HEK293 (cell line): ENCODE measurements around the gene VEPH1.

Source experiments
- CTCF ChIA-PET: fragments of 350-600 bp; formaldehyde crosslinking; extraction: SDS; loops from one replicate; lab custom pipeline; 2021; ENCODE audit warnings: antibody characterized with exemption; lab: Yijun Ruan, JAX
- POLR2A ChIA-PET: fragments of 300-600 bp; formaldehyde crosslinking; extraction: SDS; loops from one replicate; lab custom pipeline; 2020; ENCODE audit warnings: antibody characterized with exemption, inconsistent platforms; lab: Yijun Ruan, JAX
- H3K27ac ChIP-seq: fragments of 200-500 bp; sonication (Bioruptor generic); 2 replicates; pipeline ENCODE4 v1.5.1; 2014; ENCODE audit warnings: low read depth, low read length, control low read depth, inconsistent platforms; ENCODE audit errors: extremely low read depth
- H3K36me3 ChIP-seq, 2 experiments: fragments of 200-500 bp in 1 of 2; sonication (Bioruptor generic) in 1 of 2; 1 replicate in 1 of 2; 2 replicates in 1 of 2; pipeline ENCODE4 v1.5.1; 2014 to 2017; ENCODE audit warnings: inconsistent platforms in 2 of 2, low read length in 2 of 2; ENCODE audit not compliant: control insufficient read depth in 2 of 2, insufficient read depth in 1 of 2
- H3K4me1 ChIP-seq: fragments of 200-500 bp; sonication (Bioruptor generic); 2 replicates; pipeline ENCODE4 v1.5.1; 2014; ENCODE audit warnings: mild to moderate bottlenecking, low read length, inconsistent platforms; ENCODE audit not compliant: control insufficient read depth, insufficient read depth
- H3K4me3 ChIP-seq: 2 replicates; pipeline ENCODE4 v1.5.1; 2011; ENCODE audit warnings: low read depth, mild to moderate bottlenecking, control low read depth, low read length, moderate library complexity
- H3K9me3 ChIP-seq: fragments of 200-500 bp; sonication (Bioruptor generic); 2 replicates; pipeline ENCODE4 v1.5.1; 2014; ENCODE audit warnings: low read depth, low read length, inconsistent platforms; ENCODE audit not compliant: control insufficient read depth, insufficient read depth
- KLF8 ChIP-seq: fragments of 450-650 bp; formaldehyde crosslinking; IDR thresholded peaks from 2 replicates; pipeline ENCODE4 v1.5.1; 2016; ENCODE audit warnings: missing biosample characterization, missing genetic modification characterization
- SALL2 ChIP-seq: fragments of 450-650 bp; formaldehyde crosslinking; IDR thresholded peaks from 2 replicates; pipeline ENCODE4 v1.5.0; 2017; ENCODE audit warnings: missing biosample characterization, mild to moderate bottlenecking, missing genetic modification characterization, borderline replicate concordance
- ZBTB17 ChIP-seq: fragments of 450-650 bp; formaldehyde crosslinking; IDR thresholded peaks from 2 replicates; pipeline ENCODE4 v1.5.1; 2016; ENCODE audit warnings: missing biosample characterization, missing genetic modification characterization
- ZNF155 ChIP-seq: fragments of 450-650 bp; formaldehyde crosslinking; IDR thresholded peaks from 2 replicates; pipeline ENCODE4 v1.5.1; 2016; ENCODE audit warnings: missing biosample characterization, missing genetic modification characterization
- ZNF211 ChIP-seq: fragments of 450-650 bp; formaldehyde crosslinking; IDR thresholded peaks from 2 replicates; pipeline ENCODE4 v1.5.1; 2016; ENCODE audit warnings: low read depth, missing biosample characterization, missing genetic modification characterization
- ZNF23 ChIP-seq: fragments of 450-650 bp; formaldehyde crosslinking; IDR thresholded peaks from 2 replicates; pipeline ENCODE4 v1.5.1; 2016; ENCODE audit warnings: missing biosample characterization, missing genetic modification characterization, borderline replicate concordance
- ZNF335 ChIP-seq: fragments of 450-650 bp; formaldehyde crosslinking; conservative IDR thresholded peaks from 2 replicates; pipeline ENCODE4 v1.5.1; 2016; ENCODE audit warnings: missing biosample characterization, missing genetic modification characterization
- ZNF426 ChIP-seq: fragments of 450-650 bp; formaldehyde crosslinking; IDR thresholded peaks from 2 replicates; pipeline ENCODE4 v1.5.1; 2017; ENCODE audit warnings: missing biosample characterization, missing genetic modification characterization, mild to moderate bottlenecking, inconsistent platforms, moderate library complexity
- ZNF529 ChIP-seq: fragments of 450-650 bp; formaldehyde crosslinking; IDR thresholded peaks from 2 replicates; pipeline ENCODE4 v1.5.1; 2017; ENCODE audit warnings: missing genetic modification characterization, missing biosample characterization; ENCODE audit not compliant: insufficient replicate concordance
- ZNF596 ChIP-seq: fragments of 450-650 bp; IDR thresholded peaks from 2 replicates; pipeline ENCODE4 v1.5.0; 2018; ENCODE audit warnings: missing biosample characterization, mild to moderate bottlenecking, missing genetic modification characterization, moderate library complexity
- ZNF621 ChIP-seq: fragments of 450-650 bp; formaldehyde crosslinking; IDR thresholded peaks from 2 replicates; pipeline ENCODE4 v1.5.1; 2017; ENCODE audit warnings: missing biosample characterization, missing genetic modification characterization
- ZNF658 ChIP-seq: fragments of 450-650 bp; formaldehyde crosslinking; IDR thresholded peaks from 2 replicates; pipeline ENCODE4; 2016; ENCODE audit warnings: missing biosample characterization, missing genetic modification characterization
- ZNF792 ChIP-seq: fragments of 450-650 bp; formaldehyde crosslinking; IDR thresholded peaks from 2 replicates; pipeline ENCODE4 v1.5.1; 2016; ENCODE audit warnings: missing biosample characterization, missing genetic modification characterization
- ZSCAN23 ChIP-seq: fragments of 450-650 bp; formaldehyde crosslinking; IDR thresholded peaks from 2 replicates; pipeline ENCODE4 v1.5.1; 2016; ENCODE audit warnings: missing biosample characterization, missing genetic modification characterization
- ZXDB ChIP-seq: fragments of 450-650 bp; formaldehyde crosslinking; IDR thresholded peaks from 2 replicates; pipeline ENCODE4 v1.5.1; 2016; ENCODE audit warnings: missing biosample characterization, missing genetic modification characterization
- TF ChIP-seq, protein P1 (sequence below): fragments of 450-650 bp; formaldehyde crosslinking; IDR thresholded peaks from 2 replicates; pipeline ENCODE4 v1.5.1; 2016; ENCODE audit warnings: missing biosample characterization, missing genetic modification characterization
- TF ChIP-seq, protein P2 (sequence below): fragments of 450-650 bp; formaldehyde crosslinking; IDR thresholded peaks from 2 replicates; pipeline ENCODE4 v1.5.1; 2016; ENCODE audit warnings: missing biosample characterization, missing genetic modification characterization
- TF ChIP-seq, protein P3 (sequence below): sonication (generic); formaldehyde crosslinking; IDR thresholded peaks from 2 replicates; pipeline ENCODE4 v1.8.1; 2022; ENCODE audit warnings: mild to moderate bottlenecking, moderate library complexity, missing genetic modification reagents
- TF ChIP-seq, protein P4 (sequence below): fragments of 450-650 bp; formaldehyde crosslinking; IDR thresholded peaks from 2 replicates; pipeline ENCODE4 v1.5.1; 2016; ENCODE audit warnings: missing biosample characterization, missing genetic modification characterization
- TF ChIP-seq, protein P5 (sequence below): fragments of 450-650 bp; formaldehyde crosslinking; IDR thresholded peaks from 2 replicates; pipeline ENCODE4 v1.5.1; 2017; ENCODE audit warnings: missing biosample characterization, missing genetic modification characterization
- TF ChIP-seq, protein P6 (sequence below): fragments of 450-650 bp; formaldehyde crosslinking; conservative IDR thresholded peaks from 2 replicates; pipeline ENCODE4 v1.5.1; 2016; ENCODE audit warnings: low read depth, missing biosample characterization, missing genetic modification characterization

Gene VEPH1

DNA sequence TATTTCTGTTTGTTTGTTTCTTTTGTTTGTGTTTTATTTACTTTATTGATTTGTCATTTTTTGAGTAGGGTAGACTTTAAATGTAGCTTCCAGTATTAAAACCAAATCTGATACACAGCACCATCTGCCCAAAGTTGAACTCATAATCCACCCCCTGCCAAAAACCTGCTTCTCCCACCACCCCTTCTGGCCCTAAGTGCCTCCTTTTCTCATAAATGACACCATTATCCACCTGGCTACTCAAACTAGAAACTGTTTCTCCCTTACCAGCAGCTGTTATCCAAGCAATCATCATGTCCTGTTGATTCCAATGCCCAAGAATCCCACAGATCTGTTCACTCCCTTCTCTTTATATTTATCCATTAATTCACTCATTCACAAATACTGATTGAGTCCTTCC is 88.4 kb downstream of the VEPH1 start (continued):
- TF ChIP-seq ZNF596 = no peak
- TF ChIP-seq, protein P1, sequence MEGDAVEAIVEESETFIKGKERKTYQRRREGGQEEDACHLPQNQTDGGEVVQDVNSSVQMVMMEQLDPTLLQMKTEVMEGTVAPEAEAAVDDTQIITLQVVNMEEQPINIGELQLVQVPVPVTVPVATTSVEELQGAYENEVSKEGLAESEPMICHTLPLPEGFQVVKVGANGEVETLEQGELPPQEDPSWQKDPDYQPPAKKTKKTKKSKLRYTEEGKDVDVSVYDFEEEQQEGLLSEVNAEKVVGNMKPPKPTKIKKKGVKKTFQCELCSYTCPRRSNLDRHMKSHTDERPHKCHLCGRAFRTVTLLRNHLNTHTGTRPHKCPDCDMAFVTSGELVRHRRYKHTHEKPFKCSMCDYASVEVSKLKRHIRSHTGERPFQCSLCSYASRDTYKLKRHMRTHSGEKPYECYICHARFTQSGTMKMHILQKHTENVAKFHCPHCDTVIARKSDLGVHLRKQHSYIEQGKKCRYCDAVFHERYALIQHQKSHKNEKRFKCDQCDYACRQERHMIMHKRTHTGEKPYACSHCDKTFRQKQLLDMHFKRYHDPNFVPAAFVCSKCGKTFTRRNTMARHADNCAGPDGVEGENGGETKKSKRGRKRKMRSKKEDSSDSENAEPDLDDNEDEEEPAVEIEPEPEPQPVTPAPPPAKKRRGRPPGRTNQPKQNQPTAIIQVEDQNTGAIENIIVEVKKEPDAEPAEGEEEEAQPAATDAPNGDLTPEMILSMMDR (tag by site-specific recombination) = no peak
- TF ChIP-seq, all 188 proteins: peak for 0

DNA sequence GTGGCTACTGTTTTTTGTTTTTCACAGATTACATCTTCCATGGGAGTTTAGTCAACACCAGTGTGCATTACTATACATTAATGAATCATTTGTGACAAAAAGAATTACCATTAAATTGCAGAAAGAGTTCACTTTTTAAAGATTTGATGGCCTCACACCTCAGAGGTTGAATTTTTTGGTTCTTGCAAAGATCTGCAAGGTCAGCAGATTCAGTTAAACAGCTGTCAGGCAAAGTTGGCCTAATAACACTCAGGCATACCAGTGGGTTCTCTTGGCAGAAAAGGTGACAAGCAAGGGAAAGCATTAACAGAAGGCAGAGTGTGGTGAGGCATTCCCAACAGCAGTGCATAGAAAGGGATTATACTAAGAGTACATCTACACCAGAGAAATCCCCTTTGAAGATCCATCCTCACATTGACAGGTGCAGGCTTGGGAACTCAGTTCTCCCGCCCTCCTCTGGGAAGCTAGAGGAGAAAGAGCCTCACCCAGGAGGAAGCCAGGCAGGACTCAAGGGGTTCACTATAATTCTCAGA is 90.8 kb downstream of the VEPH1 start:
- ChIA-PET CTCF (interaction anchor here (0.7 kb wide), 2 partner anchors 25 to 31 kb away, joined by 3 read pairs; no protein-coding TSS in a partner anchor), POLR2A (no interaction called here)
- Histone ChIP-seq H3K9me3 (no peaks in the 10 kb centered on the region), H3K36me3 (no peaks in the 10 kb centered on the region), H3K4me3 (no peak overlapping the region), H3K4me1 (no peaks in the 10 kb centered on the region), H3K27ac (no peak overlapping the region)
- TF ChIP-seq, protein P2, sequence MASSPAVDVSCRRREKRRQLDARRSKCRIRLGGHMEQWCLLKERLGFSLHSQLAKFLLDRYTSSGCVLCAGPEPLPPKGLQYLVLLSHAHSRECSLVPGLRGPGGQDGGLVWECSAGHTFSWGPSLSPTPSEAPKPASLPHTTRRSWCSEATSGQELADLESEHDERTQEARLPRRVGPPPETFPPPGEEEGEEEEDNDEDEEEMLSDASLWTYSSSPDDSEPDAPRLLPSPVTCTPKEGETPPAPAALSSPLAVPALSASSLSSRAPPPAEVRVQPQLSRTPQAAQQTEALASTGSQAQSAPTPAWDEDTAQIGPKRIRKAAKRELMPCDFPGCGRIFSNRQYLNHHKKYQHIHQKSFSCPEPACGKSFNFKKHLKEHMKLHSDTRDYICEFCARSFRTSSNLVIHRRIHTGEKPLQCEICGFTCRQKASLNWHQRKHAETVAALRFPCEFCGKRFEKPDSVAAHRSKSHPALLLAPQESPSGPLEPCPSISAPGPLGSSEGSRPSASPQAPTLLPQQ (tag by site-specific recombination) = no peak
- TF ChIP-seq ZNF335 (tag by site-specific recombination) = no peak
- no peak for TF ChIP-seq KLF8
- no peak for TF ChIP-seq ZXDB (tag by site-specific recombination)
- no peak for TF ChIP-seq ZBTB17 (tag by site-specific recombination)
- TF ChIP-seq, protein P3, sequence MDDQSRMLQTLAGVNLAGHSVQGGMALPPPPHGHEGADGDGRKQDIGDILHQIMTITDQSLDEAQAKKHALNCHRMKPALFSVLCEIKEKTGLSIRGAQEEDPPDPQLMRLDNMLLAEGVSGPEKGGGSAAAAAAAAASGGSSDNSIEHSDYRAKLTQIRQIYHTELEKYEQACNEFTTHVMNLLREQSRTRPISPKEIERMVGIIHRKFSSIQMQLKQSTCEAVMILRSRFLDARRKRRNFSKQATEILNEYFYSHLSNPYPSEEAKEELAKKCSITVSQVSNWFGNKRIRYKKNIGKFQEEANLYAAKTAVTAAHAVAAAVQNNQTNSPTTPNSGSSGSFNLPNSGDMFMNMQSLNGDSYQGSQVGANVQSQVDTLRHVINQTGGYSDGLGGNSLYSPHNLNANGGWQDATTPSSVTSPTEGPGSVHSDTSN (CRISPR knock-in tag) = no peak
- TF ChIP-seq ZNF792 (tag by site-specific recombination) = no peak
- TF ChIP-seq ZNF211 (tag by site-specific recombination) = no peak
- TF ChIP-seq SALL2 = no peak
- no peak for TF ChIP-seq ZNF529 (tag by site-specific recombination)
- no peak for TF ChIP-seq ZNF621
- TF ChIP-seq, protein P4, sequence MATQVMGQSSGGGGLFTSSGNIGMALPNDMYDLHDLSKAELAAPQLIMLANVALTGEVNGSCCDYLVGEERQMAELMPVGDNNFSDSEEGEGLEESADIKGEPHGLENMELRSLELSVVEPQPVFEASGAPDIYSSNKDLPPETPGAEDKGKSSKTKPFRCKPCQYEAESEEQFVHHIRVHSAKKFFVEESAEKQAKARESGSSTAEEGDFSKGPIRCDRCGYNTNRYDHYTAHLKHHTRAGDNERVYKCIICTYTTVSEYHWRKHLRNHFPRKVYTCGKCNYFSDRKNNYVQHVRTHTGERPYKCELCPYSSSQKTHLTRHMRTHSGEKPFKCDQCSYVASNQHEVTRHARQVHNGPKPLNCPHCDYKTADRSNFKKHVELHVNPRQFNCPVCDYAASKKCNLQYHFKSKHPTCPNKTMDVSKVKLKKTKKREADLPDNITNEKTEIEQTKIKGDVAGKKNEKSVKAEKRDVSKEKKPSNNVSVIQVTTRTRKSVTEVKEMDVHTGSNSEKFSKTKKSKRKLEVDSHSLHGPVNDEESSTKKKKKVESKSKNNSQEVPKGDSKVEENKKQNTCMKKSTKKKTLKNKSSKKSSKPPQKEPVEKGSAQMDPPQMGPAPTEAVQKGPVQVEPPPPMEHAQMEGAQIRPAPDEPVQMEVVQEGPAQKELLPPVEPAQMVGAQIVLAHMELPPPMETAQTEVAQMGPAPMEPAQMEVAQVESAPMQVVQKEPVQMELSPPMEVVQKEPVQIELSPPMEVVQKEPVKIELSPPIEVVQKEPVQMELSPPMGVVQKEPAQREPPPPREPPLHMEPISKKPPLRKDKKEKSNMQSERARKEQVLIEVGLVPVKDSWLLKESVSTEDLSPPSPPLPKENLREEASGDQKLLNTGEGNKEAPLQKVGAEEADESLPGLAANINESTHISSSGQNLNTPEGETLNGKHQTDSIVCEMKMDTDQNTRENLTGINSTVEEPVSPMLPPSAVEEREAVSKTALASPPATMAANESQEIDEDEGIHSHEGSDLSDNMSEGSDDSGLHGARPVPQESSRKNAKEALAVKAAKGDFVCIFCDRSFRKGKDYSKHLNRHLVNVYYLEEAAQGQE (tag by site-specific recombination) = no peak
- TF ChIP-seq, protein P5, sequence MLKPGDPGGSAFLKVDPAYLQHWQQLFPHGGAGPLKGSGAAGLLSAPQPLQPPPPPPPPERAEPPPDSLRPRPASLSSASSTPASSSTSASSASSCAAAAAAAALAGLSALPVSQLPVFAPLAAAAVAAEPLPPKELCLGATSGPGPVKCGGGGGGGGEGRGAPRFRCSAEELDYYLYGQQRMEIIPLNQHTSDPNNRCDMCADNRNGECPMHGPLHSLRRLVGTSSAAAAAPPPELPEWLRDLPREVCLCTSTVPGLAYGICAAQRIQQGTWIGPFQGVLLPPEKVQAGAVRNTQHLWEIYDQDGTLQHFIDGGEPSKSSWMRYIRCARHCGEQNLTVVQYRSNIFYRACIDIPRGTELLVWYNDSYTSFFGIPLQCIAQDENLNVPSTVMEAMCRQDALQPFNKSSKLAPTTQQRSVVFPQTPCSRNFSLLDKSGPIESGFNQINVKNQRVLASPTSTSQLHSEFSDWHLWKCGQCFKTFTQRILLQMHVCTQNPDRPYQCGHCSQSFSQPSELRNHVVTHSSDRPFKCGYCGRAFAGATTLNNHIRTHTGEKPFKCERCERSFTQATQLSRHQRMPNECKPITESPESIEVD = no peak
- TF ChIP-seq ZNF23 (tag by site-specific recombination) = no peak
- TF ChIP-seq ZNF155 (tag by site-specific recombination) = no peak
- no peak for TF ChIP-seq ZNF426 (tag by site-specific recombination)
- no peak for TF ChIP-seq ZSCAN23 (tag by site-specific recombination)
- TF ChIP-seq ZNF658 (tag by site-specific recombination) = no peak
- TF ChIP-seq, protein P6, sequence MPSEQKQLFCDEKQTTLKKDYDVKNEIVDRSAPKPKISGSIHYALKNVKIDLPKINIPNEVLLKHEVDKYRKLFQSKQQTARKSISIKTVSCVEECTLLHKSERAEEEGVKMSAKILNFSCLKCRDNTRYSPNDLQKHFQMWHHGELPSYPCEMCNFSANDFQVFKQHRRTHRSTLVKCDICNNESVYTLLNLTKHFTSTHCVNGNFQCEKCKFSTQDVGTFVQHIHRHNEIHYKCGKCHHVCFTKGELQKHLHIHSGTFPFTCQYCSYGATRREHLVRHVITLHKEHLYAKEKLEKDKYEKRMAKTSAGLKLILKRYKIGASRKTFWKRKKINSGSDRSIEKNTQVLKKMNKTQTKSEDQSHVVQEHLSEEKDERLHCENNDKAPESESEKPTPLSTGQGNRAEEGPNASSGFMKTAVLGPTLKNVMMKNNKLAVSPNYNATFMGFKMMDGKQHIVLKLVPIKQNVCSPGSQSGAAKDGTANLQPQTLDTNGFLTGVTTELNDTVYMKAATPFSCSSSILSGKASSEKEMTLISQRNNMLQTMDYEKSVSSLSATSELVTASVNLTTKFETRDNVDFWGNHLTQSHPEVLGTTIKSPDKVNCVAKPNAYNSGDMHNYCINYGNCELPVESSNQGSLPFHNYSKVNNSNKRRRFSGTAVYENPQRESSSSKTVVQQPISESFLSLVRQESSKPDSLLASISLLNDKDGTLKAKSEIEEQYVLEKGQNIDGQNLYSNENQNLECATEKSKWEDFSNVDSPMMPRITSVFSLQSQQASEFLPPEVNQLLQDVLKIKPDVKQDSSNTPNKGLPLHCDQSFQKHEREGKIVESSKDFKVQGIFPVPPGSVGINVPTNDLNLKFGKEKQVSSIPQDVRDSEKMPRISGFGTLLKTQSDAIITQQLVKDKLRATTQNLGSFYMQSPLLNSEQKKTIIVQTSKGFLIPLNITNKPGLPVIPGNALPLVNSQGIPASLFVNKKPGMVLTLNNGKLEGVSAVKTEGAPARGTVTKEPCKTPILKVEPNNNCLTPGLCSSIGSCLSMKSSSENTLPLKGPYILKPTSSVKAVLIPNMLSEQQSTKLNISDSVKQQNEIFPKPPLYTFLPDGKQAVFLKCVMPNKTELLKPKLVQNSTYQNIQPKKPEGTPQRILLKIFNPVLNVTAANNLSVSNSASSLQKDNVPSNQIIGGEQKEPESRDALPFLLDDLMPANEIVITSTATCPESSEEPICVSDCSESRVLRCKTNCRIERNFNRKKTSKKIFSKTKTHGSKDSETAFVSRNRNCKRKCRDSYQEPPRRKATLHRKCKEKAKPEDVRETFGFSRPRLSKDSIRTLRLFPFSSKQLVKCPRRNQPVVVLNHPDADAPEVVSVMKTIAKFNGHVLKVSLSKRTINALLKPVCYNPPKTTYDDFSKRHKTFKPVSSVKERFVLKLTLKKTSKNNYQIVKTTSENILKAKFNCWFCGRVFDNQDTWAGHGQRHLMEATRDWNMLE = no peak
